H54 (cell line): Measurements from ENCODE around the gene POLD1.
A peak's percentile ranks its signal among the peaks of the same experiment; 100 is the strongest.

ENCODE experiments used
- DNase-seq: peaks from one replicate; pipeline ENCODE4 v3.0.0; 2011; ENCODE audit warnings: low spot score, mixed read lengths; ENCODE audit not compliant: insufficient read length
- FAIRE-seq: peaks from 3 replicates; lab custom pipeline; 2011; peaks lifted over from hg19 to GRCh38; lab: Jason Lieb, UNC
- POLR2A ChIP-seq: IDR thresholded peaks from 2 replicates; pipeline ENCODE4 v1.6.1; 2011; ENCODE audit warnings: low read depth, mild to moderate bottlenecking, low read length

POLD1 gene

DNA sequence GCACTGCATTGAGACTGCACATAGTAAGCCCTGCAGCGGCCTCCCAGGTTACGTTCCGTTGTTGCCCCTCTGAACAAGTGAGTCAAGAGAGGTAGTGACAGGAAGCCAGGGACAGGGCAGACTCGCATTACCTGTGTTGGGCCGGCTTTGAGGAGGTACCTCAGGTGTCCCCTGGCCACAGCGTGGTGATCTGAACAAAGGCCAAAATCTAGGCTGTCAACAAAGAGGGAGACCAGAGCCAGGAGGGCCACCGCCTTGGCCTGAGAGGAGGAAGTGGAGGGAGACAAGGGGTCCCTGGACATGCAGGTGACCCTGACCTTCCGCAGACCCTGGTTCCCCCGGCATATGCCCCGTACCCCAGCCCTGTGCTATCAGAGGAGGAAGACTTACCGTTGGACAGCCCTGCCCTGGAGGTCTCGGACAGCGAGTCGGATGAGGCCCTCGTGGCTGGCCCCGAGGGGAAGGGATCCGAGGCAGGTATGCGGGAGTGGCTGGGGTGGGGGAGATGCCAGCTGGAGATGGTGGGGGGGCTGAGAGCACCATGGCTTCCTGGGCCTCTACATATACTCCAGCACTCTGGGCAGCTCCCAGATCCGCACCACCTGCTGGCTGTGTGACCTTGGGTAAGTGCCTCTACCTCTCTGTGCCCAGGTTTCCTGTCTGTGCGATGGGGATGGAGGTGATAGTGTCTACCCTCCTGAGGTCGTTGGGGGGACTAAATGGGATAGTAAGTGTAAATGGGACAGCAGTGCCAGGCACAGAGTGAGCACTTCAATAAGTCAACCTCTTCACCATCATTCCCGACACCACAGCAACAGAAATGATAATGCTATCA, 39.3 kb downstream of the POLD1 start:
- DNase-seq (no peak), FAIRE-seq (no peak)
- no peak for TF ChIP-seq POLR2A

- FAIRE-seq = no peak
- DNase-seq = no peak
- TF ChIP-seq POLR2A = no peak
These were observed 41.4 kb downstream of the POLD1 start for GRCh38 chr19:50425581-50425980.

GRCh38 chr19:50427318-50427925, 43.3 kb downstream of the POLD1 start:
- no peak for DNase-seq
- no peak for FAIRE-seq
- TF ChIP-seq POLR2A = no peak

- no peak for FAIRE-seq
- no peak for DNase-seq
- no peak for TF ChIP-seq POLR2A
These were observed 43.9 kb downstream of the POLD1 start for GRCh38 chr19:50427997-50428425.

DNA sequence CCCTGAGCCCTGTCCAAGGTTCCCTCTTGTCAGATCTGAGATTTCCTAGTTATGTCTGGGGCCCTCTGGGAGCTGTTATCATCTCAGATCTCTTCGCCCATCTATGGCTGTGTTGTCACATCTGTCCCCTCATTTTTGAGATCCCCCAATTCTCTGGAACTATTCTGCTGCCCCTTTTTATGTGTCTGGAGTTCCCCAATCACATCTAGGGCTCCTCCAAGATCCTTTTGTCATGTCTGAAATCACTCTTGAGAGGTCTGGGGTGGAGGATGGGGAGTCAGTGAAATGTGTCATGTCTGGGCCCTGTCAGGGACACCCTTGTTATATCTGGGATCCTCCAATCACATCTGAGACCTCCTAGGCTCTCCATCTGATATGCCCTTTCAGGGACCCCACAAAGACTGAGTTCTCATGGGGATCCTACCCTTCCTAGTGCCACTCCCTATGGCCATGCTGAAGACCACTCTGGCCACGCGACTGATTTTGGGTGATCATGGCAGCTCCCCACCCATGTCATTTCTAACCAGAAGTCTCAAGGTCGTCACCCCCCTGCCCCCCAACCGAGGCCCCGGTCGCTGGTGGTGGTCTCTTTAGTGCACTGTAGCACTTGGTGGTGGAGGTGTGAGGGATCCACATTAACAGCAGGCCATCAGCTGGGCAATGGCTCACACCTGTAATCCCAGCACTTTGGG, 44.8 kb downstream of the POLD1 start:
- no peak for FAIRE-seq

DNA sequence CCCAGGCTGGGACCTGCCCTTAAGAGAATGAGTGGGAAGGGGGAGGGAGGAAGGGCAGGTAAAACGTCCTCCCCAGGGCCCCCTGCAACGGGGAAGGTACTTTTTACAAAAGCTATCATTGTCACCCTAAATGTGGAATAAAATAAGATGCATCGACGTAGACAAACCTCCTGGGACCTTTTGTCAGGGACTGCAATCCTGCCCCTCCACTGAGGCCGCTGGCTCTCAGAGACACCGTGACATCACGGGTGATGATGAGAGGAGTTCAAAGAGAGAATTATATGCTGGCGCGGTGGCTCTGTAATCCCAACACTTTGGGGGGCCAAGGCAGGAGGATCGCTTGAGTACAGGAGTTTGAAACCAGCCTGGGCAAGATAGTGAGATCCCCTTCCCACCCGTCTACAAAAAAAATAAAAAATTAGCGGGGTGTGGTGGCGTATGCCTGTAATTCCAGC, 46.8 kb downstream of the POLD1 start:
- DNase-seq (no peak), FAIRE-seq (no peak)
- TF ChIP-seq POLR2A = no peak

More for the DNA sequence above, 44.8 kb downstream of the POLD1 start:
- no peak for DNase-seq
- no peak for TF ChIP-seq POLR2A

DNA sequence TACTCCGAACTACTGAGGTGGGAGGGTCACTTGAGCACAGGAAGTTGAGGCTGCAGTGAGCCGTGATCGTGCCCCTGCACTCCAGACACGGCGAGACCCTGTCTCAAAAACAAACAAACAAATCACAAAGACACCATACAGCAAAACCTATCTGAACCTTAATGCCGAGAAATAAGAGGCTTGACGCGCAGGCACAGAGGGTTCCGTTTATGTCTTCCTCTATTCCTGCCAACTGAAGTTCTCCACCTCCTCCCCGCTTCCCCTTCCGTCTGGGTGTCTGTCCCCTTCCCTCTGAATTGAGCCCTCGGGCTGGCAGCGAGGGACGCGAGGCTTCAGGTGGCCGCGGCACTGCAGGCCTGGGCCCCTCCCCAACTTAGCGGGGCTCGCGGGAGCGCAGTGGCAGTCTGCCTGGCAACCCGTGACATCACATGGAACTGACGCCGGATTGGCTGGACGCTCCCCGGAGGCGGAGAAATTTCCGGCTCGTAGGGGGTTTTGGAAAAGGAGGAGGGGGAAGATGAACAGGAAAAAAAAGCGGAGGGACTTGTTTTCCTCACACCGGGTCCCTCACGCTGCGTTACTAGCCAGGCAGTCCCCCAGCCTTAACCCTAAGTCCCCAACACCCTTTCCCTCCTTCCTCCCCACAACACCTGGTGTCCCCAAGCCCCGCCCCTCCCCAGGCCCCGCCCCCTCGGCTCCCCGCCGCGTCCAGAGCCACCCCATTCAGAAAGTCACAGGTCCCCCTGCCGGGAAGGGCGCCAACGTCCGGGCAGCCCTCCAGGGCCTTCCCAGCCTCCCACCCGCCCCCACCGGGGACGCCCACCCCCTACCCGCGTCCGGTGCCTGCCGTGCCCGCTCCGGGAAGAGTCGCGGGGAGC, 47.4 kb downstream of the POLD1 start:
- FAIRE-seq = peak; percentile 33
- no peak for TF ChIP-seq POLR2A
- peak; percentile 92 for DNase-seq

DNA sequence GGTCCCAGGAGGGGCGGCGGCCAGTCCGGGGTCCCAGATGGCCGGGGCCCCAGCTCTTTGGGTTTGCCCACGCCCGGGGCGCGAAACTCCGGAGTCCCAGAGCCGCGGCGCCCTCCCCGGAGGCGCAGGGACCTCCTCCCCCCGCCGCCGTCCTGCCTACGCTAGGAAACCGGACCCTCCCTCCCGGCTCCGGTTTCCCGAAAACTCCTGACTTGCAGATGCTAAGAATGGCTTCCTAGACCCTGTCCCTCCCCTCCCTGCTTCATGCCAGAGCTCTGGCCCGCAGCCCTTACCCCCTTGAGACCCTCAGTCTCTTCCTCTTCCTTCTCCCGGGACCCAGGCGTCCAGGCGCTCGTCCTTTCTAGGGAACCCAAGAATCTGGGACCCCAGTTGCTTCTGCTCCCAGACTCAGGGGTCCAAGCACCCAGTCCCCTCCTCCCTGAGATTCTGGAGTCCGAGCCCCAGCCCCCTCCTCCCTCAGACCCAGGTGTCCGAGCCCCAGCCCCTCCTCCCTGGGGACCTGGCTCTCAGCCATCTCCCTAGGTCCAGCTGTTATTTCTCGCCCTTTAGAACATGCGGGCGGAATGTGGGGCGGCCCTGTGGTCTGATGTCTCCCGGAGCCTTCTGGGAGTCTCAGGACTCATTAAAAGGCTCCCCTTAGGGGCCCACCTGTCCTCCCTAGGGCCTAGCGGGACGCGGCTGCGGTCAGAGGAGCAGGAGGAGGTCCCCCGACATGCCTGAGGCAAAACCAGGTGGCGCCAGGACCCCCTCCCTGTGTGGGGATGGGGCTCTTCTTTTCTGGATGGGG, 48.3 kb downstream of the POLD1 start, which contains the start of gene MYBPC2:
Gene MYBPC2, plus strand, starts transcription at position 672 of the 808 bp plus-strand sequence. Its CDS starts 62 bp downstream, at position 734.
- no peak for DNase-seq
- TF ChIP-seq POLR2A = no peak
- no peak for FAIRE-seq

GRCh38 chr19:50433201-50434180, 49.3 kb downstream of the POLD1 start:
- no peak for FAIRE-seq
- DNase-seq = no peak
- TF ChIP-seq POLR2A = no peak

- FAIRE-seq (no peak), DNase-seq (no peak)
- TF ChIP-seq POLR2A = no peak
These were observed 50.4 kb downstream of the POLD1 start for GRCh38 chr19:50434525-50434924.

DNA sequence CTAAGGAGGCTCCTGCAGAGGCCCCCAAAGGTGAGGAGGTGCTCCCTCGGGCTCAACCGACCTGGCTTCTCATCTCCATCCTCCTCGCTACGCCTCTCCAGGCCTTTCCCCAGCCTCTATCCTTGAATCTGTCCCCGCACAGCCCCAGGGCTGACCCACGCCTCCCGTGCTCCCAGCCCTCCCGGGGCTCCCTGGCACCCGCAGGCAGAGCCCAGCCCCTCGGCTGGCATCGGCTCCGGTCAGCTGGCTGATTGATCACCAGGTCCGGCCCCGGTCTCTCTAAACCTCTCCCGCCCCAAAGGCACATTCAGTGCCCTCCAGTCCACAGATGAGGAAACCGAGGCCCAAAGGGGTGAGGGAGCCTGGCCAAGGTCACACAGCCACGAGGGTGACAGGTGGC, 51.1 kb downstream of the POLD1 start:
- no peak for TF ChIP-seq POLR2A
- no peak for FAIRE-seq
- DNase-seq = no peak

- no peak for FAIRE-seq
- no peak for DNase-seq
- no peak for TF ChIP-seq POLR2A
These were observed 51.5 kb downstream of the POLD1 start for GRCh38 chr19:50435627-50436026.
